Testis (tissue), 3 donors: ENCODE data around the gene LRMDA. TPM values are rescaled to one million over a fixed set of nuclear protein-coding genes. Genes with fewer than 3 reads are reported as not detected.

Experiments used
- DNase-seq: peaks from one replicate; pipeline ENCODE4 v3.0.0-alpha.2; 2019
- H3K27ac ChIP-seq, 2 donors: fragments of 200-600 bp; sonication (generic); one replicate each; pipeline ENCODE4 v1.5.1; 2019
- H3K27me3 ChIP-seq: fragments of 200-600 bp; sonication (generic); one replicate; pipeline ENCODE4 v1.5.1; 2019
- H3K36me3 ChIP-seq: fragments of 200-600 bp; sonication (generic); one replicate; pipeline ENCODE4 v1.5.1; 2017; ENCODE audit warnings: low read depth; ENCODE audit errors: missing control alignments
- H3K4me1 ChIP-seq: fragments of 200-600 bp; sonication (generic); one replicate; pipeline ENCODE4 v1.5.1; 2019
- H3K4me3 ChIP-seq, 2 donors: fragments of 200-600 bp; sonication (generic); one replicate each; pipeline ENCODE4 v1.5.1; 2017 to 2019
- H3K9me3 ChIP-seq: fragments of 200-600 bp; sonication (generic); one replicate; pipeline ENCODE4 v1.5.1; 2017
- POLR2A ChIP-seq: fragments of 450-650 bp; IDR thresholded peaks from one replicate; pipeline ENCODE4 v1.6.1; 2017; ENCODE audit warnings: antibody characterized with exemption, mild to moderate bottlenecking, moderate library complexity
- WGBS, 2 donors: methylation state at CpG; one replicate each; pipeline ENCODE4 v1.1.5; 2018; 5-methylcytosine and 5-hydroxymethylcytosine counted together
- intact Hi-C: fragments of 100-400 bp; cut with DNase I; formaldehyde crosslinking; loops from one replicate; pipeline ENCODE4 v1.15.1; 2023; ENCODE audit warnings: low total_unique reads
- polyA plus RNA-seq: library from polyadenylated mRNA; stranded (reverse); fragments of 350-450 nt; fragmentation: Illumina TruSeq; extraction: RNeasy Lipid Tissue Mini Kit (QIAGEN cat#74804); gene quantifications from one replicate; pipeline ENCODE4 v1.2.3, GENCODE V29; 2014; ENCODE audit warnings: low read depth, low replicate concordance; ENCODE audit not compliant: insufficient read depth
- total RNA-seq, 2 donors: library from RNA; depleted of rRNA; stranded (reverse); fragments of >200 nt; gene quantifications; one replicate each; pipeline ENCODE4 v1.2.3, GENCODE V29; 2016
- TF ChIP-seq, protein P1 (sequence below), 3 experiments: fragments of 450-650 bp in 2 of 3; fragments of 200-600 bp in 1 of 3; sonication (generic) in 1 of 3; IDR thresholded peaks; one replicate each; pipeline ENCODE4 v1.5.1; 2016 to 2019; ENCODE audit warnings: antibody characterized with exemption in 3 of 3, mild to moderate bottlenecking in 2 of 3, moderate library complexity in 1 of 3

LRMDA gene
- total and polyA plus RNA-seq, 3 donors from 2014 or later, result 7.6 to 13.8 (median 10.6) TPM

DNA sequence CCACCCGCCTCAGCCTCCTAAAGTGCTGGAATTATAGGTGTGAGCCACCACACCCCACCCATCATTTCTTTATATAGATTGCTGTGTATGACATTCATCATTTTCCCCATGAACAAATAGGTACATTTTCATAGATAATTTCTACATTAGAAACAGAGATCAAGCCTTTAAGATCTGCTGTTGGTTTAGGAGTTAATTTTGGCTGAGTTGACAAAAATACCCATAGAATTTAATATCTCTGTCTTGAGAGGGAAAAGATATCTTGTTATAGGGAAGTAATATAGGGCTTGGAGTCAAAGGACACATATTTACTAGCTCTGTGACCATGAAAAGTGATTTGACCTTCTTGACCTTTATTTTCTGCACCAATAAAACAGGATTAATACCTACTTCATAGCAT, 51.8 kb downstream of the LRMDA start:
- 85 to 88% methylated on average over 1 of the region's 1 CpG for WGBS, 2 donors
- TF ChIP-seq, protein P1, sequence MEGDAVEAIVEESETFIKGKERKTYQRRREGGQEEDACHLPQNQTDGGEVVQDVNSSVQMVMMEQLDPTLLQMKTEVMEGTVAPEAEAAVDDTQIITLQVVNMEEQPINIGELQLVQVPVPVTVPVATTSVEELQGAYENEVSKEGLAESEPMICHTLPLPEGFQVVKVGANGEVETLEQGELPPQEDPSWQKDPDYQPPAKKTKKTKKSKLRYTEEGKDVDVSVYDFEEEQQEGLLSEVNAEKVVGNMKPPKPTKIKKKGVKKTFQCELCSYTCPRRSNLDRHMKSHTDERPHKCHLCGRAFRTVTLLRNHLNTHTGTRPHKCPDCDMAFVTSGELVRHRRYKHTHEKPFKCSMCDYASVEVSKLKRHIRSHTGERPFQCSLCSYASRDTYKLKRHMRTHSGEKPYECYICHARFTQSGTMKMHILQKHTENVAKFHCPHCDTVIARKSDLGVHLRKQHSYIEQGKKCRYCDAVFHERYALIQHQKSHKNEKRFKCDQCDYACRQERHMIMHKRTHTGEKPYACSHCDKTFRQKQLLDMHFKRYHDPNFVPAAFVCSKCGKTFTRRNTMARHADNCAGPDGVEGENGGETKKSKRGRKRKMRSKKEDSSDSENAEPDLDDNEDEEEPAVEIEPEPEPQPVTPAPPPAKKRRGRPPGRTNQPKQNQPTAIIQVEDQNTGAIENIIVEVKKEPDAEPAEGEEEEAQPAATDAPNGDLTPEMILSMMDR (IDR thresholded peaks at IDR 0.05), result no peak
- TF ChIP-seq POLR2A, result no peak

DNA sequence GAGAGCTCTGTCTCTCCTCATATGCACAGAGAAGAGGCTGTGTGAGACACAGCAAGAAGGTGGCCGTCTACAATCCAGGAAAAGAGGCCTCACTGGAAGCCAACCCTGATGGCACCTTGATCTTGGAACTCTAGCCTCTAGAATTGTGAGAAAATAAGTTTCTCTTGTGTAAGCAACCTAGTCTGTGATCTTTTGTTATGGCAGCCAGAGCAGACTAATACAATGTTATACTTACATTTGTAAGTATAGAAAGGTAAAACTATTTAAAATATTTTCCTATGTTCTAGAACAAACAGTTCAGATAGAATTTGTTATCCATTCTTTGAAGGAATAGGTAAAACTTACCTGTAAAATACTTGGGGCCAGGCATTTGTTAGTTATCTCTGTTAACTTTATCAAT, 53.3 kb downstream of the LRMDA start:
- Histone ChIP-seq H3K27ac (no peak overlapping the region), H3K4me3 (no peak overlapping the region), H3K9me3 (no peaks in the 10 kb centered on the region), H3K27me3 (no peaks in the 10 kb centered on the region), H3K4me1 (no peaks in the 10 kb centered on the region), H3K36me3 (no peaks in the 10 kb centered on the region)
- WGBS, 2 donors, result 92 to 96% methylated on average over 1 of the region's 1 CpG
- TF ChIP-seq, protein P1 (IDR thresholded peaks at IDR 0.05), result no peak
- TF ChIP-seq POLR2A, result no peak
- DNase-seq, result no peak
- intact Hi-C loops, result no loop called here

More for the DNA sequence above, 51.8 kb downstream of the LRMDA start:
- Histone ChIP-seq H3K36me3 (no peaks in the 10 kb centered on the region), H3K4me1 (no peaks in the 10 kb centered on the region), H3K4me3 (no peak overlapping the region), H3K27me3 (no peaks in the 10 kb centered on the region), H3K27ac (no peak overlapping the region), H3K9me3 (no peaks in the 10 kb centered on the region)
- no peak for DNase-seq
- intact Hi-C loops, result no loop called here

DNA sequence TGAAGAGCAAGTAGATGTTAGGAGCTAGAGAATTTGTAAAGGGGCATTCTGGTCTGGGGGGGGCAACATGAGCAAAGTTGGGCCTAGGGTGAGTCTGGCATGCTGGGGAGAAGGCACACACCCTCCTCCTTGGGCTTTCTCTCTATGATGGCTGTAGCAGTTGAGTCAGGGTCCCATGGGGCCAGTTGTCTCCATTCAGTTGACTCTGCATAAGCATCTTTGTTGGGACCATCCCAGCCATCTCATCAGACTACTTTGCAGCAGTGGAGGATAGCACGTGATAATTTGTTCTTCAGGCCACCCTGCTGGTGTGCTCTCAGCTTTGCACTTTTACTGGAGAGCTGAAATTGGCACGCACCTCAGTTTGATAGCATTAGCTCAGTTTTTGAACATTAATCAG, 55.2 kb downstream of the LRMDA start:
- Histone ChIP-seq H3K9me3 (no peaks in the 10 kb centered on the region), H3K27ac (no peak overlapping the region), H3K4me3 (no peak overlapping the region), H3K27me3 (no peaks in the 10 kb centered on the region), H3K36me3 (no peaks in the 10 kb centered on the region), H3K4me1 (no peaks in the 10 kb centered on the region)
- TF ChIP-seq POLR2A, result no peak
- TF ChIP-seq, protein P1 (IDR thresholded peaks at IDR 0.05), result no peak
- 73 to 100% methylated on average over 1 to 2 of the region's 2 CpGs for WGBS, 2 donors
- DNase-seq, result no peak
- intact Hi-C loops, result no loop called here

DNA sequence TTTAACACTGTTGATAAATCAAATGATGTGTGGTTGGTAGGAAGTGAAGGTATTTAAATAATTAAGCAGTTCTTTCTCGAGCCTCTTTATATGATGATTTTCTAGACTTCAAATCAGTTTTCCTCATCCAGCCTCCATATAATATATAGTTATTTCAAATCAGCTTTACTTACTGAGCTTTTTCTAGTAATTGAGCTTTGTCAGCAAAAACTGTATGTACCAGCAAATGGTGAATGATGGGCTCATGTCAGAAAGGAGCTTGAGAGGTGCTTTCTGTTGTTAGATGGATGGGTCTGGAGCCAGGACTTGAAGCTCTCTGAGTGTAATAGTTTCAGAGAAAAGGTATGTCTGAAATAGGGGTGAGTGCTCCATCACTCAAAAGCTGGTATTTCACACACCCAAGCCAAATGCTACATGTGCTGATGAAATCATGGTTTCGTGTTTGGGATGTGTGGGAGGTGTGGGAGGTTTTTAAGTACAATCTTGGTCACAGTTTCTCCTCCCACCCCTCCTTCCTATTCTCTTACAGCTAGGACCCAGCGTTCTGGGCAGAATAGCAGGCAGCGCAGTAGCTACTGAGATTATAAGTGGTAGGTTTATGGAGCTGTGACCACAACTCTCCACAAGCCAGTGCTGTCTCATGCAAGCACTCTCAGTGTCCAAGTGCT, 55.8 kb downstream of the LRMDA start:
- no peaks in the 10 kb centered on the region for H3K9me3 ChIP-seq
- DNase-seq, result no peak
- H3K4me3 ChIP-seq, result no peak overlapping the region
- H3K4me1 ChIP-seq, result no peaks in the 10 kb centered on the region
- H3K36me3 ChIP-seq, result no peaks in the 10 kb centered on the region
- 58 to 70% methylated on average over 4 of the region's 4 CpGs for WGBS, 2 donors
- no peak overlapping the region for H3K27ac ChIP-seq
- intact Hi-C loops, result no loop called here
- no peak for TF ChIP-seq POLR2A
- TF ChIP-seq, protein P1 (IDR thresholded peaks at IDR 0.05), result no peak
- no peaks in the 10 kb centered on the region for H3K27me3 ChIP-seq

DNA sequence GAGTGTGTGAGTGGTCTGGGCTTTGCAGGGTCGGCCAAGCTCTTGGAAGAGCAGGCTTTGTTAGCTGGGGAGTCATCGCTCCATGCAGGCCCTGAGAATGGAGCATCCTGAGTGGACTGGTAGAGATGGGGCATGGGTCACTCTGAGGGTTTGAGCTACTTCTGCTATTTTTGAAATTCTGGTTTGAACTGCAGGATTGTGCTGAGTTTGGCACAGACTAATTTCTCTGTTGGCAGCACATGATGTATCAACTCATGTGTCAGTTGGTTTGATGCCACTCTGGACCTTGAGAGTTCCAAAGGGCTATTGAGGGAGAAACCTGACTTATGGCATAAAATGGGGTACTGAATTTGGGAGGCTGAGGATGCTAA, 56.3 kb downstream of the LRMDA start:
- no peaks in the 10 kb centered on the region for H3K4me1 ChIP-seq
- H3K4me3 ChIP-seq, result no peak overlapping the region
- no peaks in the 10 kb centered on the region for H3K36me3 ChIP-seq
- intact Hi-C loops, result no loop called here
- TF ChIP-seq POLR2A, result no peak
- TF ChIP-seq, protein P1 (IDR thresholded peaks at IDR 0.05), result no peak
- H3K27ac ChIP-seq, result no peak overlapping the region
- whole genome bisulfite sequencing, 2 donors, result 73 to 93% methylated on average over 2 of the region's 2 CpGs
- no peaks in the 10 kb centered on the region for H3K27me3 ChIP-seq
- DNase-seq, result no peak
- H3K9me3 ChIP-seq, result no peaks in the 10 kb centered on the region
